GM18873 (cell line): Measurements from ENCODE around the gene ATF6.

Source experiments
- ATAC-seq: cut with Tn5 transposase; IDR thresholded peaks from one replicate; pipeline ENCODE4 v1.9.1; 2021; ENCODE audit warnings: mild to moderate bottlenecking, moderate library complexity, moderate number of reproducible peaks; ENCODE audit not compliant: unreplicated experiment, low FRiP score

Gene ATF6

DNA sequence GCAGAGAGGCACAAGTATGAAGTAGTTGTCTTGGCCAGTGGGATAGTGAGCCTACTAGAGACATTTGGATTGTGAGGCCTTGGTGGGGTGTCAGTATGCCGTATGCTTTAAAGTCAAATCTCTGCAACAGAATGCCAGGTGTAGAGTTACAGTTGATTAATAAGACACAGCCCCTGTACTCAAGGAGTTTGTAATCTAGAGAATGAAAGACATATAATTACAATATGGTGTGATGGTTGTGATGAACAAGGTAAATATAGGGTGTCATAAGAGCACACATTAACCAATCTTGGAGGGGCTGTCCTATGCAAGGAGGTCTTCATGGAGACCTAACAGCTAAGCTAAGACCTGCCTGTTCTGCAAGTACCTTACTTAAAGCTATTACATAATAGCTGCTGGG is 113.1 kb downstream of the ATF6 start:
- no peak for ATAC-seq

DNA sequence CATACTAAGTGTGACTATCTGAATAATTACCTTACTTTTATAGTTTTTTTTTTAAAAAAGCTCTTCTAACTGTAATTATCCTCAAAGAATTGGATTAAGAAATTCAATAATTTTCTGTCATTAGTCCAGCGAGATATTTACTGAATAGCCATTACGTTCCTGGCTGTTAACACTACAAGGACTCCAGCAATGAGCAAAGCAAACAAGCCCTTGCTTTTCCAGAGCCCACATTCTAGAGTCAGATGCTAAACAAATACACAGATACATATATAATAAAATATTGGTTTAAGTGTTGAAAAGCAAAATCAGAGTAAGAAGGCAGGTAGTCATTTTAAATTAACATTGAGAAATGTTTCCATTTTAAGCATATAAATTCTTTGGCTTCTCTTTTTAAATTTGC is 118.4 kb downstream of the ATF6 start:
- no peak for ATAC-seq

DNA sequence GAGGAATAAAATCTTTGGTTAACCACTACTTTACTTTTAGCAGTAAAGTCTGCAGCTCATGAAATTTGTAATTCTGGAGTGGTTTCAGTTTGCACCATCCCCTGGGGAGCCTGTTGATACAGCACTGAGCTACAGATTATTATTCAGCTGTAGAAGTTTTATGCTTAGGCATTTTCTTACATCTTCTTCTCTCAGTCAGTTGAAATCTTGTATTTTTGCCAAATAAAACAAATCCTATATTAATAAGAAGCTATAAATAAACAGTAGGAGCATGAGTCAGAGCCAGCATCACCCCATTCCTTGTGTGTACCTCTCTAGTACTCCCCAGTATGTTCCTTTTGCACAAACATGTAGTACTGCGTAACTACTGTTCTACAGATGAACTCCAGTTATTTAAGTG is 118.9 kb downstream of the ATF6 start:
- no peak for ATAC-seq

DNA sequence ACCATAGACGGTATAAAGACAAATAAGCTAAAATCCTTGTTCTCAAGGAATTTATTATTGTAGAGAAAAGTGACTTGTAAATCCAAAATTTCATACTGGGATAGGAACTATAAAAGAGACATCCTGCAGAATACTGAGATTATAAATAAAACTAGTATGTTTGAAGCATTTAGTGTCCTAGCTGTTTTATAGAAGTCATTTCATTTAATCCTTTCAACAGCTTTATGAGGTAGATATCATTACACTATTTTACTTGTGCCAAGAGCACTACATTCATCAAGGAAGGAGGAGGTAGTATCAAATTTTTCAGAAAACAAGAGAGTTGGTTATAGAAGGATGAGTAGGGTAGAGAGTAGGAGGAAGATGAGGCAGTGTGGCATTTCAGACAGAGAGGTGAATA is 119.6 kb downstream of the ATF6 start:
- ATAC-seq, result no peak

DNA sequence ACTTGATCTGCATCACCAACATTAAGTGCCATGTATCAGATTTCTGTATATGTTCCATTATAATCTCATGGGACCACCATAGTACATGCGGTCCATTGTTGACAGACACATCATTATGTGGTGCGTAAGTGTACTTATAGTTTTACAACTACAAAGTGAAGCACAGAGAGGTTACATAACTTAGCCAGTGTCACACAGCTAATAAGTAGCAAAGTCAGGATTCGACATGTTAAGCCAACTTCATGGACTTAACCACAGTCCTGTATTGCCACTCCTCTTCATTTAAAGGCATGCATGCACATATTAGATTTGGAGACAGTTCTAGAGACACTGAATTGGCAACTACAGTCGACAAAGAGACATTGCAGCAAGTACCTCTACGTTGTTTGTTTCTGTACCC is 120.5 kb downstream of the ATF6 start:
- ATAC-seq, result no peak

DNA sequence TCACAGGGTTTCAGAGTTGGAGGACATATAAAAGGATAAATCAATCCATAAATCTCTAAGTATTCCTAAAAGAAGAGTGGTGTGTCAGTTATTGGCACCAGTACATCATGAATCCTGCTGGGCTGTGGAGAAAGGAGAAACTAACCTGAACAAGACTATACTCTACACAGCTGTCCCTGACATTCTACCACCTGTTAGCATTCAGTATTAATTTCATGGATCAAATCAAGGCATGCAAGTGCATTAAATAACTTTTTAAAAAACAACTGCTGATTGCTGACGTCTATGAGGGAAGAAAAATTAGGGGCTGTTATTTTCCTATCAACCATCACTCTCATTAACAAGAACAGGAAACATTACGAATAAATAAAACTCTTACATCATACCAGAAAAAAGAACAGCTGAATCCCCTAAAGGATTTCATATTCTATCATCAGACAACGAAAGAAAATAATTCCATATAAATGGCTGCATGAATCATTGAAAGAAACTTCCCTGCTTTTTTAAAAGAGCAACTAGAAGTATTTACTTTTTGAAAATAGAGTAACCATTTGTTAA is 121.7 kb downstream of the ATF6 start:
- no peak for ATAC-seq

DNA sequence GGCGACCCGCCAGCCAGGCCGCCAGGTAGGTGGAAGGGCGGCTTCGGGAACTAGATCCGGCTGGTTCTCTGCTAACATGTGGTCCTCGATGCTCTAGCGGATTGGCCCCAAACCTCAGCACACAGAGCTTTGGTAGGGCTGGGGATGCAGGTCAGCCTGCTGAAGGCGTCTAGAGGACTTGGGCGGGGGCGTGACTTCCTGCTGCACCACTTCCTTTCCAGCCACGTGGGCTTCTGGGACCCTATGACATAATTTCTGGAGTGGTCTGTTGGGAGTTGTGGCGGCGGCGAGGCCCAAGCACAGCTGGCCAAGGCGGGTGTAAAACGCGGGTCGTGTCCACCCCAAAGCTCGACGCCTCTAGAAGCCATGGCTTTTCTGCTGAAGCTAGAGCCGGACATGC is 124.5 kb downstream of the ATF6 start:
- ATAC-seq, result no peak

DNA sequence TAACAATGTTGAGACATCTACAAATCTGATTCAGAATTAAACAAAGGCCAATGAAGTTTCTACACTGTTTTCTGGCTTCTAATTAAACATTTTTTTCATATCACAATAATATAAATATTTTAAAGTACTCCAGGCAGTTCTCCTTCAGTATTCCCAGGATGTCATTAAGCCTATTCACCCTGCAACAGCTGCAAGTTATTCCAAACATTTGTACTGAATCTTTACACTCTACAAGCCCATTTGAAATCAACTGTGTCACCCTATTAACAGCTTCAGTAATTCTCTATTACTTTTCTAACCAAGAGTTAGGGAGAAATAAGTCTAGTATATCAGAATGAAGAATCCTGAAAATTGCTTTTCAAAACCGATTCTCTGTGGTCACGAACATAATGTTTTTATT is 133.0 kb downstream of the ATF6 start:
- no peak for ATAC-seq

DNA sequence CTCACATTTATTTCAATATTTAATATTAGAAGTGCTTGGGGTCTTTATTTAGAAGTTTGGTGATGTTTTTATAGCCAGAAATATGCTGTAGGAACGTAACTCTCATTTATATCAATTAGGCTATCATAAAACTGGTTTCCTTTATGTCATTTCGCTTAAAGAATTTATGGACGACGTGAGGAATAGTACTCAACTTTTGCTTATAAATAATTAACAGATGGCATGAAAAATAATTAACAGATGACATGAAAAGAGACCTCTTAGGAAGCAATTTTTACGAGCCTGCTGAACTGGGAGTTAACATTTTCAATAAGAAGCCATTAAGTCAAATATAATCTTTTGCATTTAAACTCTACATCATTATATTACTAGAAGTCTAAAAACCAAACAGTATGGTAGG is 134.0 kb downstream of the ATF6 start:
- ATAC-seq, result no peak

DNA sequence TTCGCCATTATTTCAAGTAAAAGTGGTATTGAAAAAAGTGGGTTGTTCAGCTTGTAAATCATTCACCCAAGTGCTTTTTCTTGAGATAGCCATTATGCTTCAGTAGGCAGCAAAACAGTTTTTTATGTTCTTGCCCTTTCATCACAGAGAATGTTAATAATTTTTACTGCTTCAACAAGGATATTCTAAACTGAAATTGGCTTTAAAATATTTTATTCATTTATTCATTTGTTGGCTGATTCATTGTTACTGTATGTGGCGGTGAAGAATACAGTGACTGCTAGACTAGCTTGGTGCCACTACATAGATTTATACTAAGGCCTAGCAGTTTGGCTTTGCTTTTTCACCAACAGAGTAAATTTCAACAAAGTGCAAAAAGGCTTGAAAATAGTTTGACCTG is 136.1 kb downstream of the ATF6 start:
- ATAC-seq, result no peak

DNA sequence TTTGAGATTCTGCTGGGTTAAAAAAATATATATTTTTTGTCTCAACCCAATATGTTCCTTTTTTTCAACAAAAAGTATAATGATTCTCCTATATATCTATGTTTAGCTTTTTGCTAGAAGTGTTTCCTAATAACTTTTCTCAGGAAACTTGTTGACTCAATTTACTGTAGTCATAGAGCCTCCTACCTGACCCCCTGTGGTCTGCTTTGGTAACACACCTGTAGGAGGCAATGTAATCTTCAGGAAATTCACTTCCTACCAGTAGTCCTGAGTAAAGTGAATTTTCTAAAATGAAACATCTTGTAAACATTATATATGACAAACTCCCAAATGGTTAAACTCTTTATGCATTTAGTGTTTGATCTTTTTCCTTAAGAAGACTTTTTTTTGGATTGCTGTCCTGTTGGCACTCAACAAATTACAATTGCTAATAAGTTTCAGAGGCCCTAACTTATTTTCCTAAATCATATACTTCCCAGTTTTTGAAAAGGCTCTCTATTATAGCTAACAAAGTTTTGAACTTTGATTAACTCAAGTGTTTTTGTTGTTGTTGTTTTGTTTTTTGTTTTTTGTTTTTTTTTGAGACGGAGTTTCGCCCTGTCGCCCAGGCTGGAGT is 139.3 kb downstream of the ATF6 start:
- ATAC-seq, result no peak

DNA sequence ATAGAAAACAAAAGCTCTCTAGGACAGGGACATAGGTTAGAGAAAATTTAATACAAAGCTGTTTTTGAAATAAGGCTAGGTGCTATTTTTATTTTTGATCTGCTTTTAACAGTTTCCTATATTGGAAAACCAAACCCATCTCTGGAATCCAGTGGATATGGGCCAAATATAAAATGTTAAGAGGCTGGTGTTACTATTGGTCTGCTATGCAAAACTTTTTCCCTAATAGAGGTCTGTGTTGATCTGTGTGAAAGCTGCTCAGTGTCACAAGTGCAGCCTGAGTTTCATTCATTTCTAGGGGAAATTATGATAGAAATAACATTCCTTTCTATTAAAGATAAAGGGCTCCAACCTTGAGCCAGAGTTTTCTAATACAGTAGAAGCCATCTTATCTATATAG is 141.1 kb downstream of the ATF6 start:
- ATAC-seq, result no peak

DNA sequence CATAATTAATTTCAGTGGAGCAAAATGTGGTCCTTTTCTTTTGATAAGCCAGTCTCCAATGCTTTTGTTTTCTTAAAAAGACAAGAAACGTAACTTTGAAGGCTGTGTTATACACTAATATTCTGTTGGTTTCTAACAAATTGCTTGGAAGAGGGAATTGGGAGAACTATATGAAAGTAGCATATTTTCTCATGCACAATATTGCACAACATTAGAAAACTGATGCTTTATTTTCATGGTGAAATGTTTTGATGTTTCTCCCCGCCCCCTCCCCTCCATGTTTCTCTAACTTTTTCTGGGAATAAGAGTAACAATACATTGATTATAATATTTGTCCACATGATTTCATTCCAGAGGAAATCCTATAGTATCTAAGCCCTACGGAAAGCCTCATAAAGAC is 142.1 kb downstream of the ATF6 start:
- ATAC-seq, result no peak

DNA sequence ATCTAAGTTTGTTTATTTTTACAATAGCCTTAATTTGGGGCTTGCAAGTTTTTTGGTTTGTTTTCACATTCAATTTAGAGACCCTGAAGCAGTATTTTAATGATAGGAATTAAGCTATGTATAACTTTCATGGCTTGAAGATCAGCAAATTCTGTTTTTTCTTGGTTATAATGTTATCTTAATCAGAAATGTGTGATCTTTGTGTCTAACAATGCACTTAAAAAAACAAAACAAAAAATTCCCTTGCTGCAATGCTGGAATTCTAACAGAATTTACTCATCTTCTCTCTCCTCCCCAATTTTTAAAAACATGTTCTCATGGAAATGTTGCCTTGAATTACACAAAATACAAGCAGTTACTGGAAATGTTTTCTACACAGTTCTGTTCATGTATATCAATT is 144.5 kb downstream of the ATF6 start:
- ATAC-seq, result no peak

DNA sequence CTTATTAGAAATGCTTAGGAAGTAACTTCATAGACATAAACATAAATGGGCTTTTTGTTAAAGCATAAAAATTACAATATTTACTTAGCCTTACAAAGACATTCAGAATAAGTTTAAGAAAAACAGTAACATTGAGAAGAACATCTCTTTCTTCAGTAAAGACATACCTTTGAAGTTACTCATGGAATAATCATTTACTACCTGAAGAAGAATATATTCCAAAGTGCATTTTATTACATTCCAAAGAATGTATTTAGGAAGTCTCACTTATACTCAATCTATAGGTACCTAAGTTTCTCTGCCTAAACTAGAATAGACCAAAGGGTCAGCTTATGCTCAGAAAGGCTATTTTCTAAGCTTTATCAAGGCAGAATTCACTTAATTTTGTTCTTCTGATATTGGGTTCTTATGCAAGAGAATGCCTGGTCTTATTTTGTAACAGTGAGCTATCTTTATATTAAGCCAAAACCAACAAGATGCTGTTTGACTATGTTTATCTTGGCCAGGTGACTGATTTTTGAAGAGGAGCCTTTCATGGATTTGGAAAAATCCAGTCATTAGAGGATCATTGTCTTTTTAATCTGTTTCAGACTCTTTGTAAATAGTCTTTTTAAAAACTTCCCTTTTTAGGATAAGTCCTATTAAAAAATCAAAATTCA is 147.5 kb downstream of the ATF6 start:
- ATAC-seq, result no peak

DNA sequence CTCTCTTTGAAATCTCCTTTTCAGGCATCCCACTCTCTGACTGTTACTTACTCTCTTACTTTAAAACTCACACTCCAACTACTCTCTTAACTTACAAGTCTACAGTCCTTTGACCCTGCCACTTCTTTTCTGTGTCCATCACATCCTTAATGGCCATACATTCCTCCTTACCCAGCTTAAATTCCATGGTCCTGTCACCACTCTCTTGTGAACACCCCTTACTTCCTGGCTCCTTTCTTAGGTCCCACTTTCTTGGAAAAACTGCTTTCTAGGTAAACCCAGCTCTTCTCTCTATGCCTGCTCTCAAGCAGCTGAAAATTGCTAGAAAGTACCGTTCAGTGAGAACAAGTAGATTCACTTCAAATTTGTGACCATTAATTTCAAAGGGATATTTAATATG is 148.5 kb downstream of the ATF6 start:
- ATAC-seq, result no peak

DNA sequence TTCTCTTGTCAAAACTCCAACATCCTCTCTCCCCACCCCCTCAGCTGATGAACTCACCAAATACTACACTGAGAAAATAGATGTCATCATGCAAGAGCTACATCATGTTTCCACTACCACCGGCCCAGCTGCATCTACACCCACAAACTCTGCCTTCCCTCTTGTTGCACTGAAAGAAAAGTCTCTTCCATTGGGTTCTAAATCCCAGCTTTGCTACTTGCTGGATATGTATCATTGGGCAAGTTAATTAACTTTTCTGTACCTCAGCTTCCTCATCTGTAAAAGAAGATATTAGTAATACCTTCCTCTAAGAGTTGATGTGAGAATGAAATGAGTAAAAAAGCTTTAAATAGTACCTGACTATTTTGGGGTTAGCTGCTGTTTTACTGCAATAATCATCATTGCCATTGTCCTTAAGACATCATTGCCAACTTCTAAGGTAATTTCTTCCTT is 149.0 kb downstream of the ATF6 start:
- peak; percentile 45 for ATAC-seq

DNA sequence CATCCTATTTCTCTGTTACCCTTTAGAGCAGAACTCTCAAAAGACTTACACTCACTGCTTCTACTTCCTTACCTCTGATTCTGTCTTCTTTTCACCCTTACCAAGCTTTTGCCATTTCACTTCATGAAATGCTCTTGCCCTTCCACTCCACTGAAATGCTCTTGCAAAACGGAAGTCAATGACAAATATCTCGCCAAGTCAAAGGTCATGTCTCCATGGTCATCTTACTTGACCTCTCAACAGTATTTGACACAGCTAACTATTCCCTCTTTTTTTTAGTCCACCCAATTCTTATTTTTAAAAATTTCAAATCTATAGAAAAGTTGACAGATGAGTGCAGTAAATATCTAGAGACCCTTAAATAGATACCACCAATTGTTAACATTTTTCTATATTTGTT is 149.9 kb downstream of the ATF6 start:
- no peak for ATAC-seq

DNA sequence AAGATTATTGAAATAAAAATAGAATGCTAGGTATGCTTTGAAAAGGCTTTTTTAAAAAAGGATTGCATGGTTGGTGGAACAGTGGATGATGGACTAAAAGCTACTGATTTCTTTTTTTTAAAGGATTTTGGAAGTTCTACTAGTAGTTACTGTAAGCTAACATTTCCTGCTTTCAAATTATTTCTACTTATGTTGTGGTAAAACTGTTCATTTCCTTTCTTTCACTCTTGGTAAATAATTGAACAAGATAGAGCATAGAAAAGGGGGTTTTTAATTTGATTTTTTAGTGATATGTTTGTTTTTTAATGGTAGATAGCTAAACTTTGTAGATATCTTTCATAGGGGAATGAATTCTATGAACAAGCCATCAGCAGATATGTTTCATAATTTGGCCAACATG is 153.1 kb downstream of the ATF6 start:
- no peak for ATAC-seq

DNA sequence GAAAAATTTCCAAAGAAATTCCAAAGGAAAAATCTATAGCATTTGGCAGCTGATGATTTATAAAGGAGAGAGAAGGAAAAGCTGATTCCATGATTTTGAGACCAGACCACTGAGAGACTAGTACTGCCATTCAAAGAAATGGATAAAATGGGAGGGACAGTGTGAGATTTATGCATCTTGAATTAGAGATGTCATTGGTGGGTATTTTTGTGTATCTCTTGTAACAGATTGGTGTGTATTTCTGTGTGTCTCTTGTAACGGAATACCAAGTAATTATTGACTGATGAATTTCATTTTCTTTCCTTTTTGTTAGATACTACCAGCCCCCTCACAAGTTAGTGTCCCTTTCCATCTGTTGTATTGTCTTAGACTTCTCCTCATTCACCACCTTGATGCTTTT is 155.4 kb downstream of the ATF6 start:
- no peak for ATAC-seq

DNA sequence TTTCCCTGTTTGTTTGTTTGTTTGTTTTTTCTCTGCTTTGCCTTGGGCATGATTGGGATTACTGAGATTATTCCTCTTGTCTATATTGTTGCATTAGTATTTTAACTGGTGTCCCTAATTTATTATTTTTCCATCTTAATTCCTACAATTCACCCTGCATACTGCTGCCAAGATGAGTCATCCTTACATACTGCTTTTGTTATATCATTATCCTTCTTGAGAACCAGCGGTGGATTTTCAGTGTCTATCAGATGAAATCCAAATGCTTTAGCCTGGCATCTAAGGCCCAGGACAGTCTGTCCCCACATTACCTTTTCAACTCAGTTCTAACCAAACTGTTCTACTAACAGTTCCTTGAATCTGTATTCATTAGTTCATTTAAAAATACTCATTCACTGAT is 155.9 kb downstream of the ATF6 start:
- ATAC-seq, result no peak

DNA sequence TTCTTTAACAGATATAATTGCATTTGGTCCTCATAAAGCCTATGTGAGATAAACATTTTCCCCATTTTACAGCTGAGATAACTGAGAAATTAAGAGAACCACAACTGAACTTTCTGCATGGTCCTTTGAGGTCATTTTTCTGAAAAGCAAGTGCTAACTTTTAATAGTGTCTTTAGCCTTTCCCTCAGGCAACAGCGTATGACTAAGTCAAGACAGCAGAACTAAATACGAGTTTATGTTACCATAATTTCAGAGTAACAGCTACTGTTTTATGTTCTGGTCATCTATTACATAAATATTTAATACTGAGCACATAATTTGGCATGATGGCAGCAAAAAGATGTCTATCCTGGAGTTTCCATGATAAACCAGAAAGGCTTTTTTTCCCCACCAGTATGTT is 161.9 kb downstream of the ATF6 start:
- ATAC-seq, result no peak
